Epithelial cell of prostate (primary cell): ENCODE results near the gene SLC36A1.
"Not testable (repeated sequence)": the region's sequence is repeated elsewhere in the genome, so short reads cannot be mapped to it uniquely, and the experiment has no call there.

Experiments
- DNase-seq: peaks from one replicate; pipeline ENCODE4 v3.0.0-alpha.2; 2011; ENCODE audit warnings: low read depth, low spot score
- H3K27ac ChIP-seq: fragments of 450-650 bp; 2 replicates; pipeline ENCODE4 v1.5.1; 2017; ENCODE audit warnings: mild to moderate bottlenecking

The SLC36A1 gene

DNA sequence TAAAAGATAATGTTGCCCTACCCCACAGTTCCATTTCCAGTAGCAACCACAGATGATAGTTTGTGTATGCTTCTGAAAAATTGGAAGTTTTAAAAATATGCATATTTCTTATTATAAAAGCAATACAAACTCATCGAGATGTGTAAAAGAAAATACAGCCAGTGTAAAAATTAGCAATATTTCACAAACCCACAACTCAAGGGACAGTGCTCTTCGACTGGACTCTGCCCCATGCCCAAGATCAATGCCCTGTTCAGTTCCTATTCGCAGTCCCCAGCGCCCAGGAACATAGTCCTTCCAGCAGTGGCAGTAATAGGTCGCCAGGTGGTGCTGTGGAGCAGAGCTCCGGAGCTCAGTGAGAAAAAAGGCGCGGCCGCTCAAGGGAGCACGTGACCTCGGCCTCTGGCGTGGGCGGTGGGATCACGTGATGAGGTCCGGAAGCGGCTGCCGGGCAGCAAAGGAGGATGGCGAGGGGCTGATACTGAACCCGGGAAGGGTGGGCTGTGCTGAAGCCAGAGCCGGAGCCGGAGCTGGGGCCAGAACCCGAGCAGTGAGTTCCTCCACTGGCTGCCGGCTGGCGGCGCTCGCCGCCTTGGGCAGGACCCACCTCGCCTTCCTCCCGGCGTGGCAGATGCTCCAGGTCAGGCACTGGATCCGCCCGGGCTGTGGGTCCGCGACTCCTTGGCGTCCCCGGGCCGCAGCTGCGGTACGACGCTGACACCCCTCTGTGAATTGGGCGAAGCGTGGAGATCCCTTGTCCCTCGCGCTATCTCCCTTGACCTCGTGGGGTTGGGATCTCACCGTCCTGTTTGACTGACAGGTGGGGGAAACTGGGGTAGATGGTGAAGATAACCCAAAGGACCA, at the start of gene SLC36A1:
Gene SLC36A1, plus strand, starts transcription at position 430 of the 864 bp plus-strand sequence. CDS start 11,190 bp downstream, outside the sequence.
- no peak within 1 kb of the TSS for H3K27ac ChIP-seq
- peak; percentile 16 for DNase-seq

DNA sequence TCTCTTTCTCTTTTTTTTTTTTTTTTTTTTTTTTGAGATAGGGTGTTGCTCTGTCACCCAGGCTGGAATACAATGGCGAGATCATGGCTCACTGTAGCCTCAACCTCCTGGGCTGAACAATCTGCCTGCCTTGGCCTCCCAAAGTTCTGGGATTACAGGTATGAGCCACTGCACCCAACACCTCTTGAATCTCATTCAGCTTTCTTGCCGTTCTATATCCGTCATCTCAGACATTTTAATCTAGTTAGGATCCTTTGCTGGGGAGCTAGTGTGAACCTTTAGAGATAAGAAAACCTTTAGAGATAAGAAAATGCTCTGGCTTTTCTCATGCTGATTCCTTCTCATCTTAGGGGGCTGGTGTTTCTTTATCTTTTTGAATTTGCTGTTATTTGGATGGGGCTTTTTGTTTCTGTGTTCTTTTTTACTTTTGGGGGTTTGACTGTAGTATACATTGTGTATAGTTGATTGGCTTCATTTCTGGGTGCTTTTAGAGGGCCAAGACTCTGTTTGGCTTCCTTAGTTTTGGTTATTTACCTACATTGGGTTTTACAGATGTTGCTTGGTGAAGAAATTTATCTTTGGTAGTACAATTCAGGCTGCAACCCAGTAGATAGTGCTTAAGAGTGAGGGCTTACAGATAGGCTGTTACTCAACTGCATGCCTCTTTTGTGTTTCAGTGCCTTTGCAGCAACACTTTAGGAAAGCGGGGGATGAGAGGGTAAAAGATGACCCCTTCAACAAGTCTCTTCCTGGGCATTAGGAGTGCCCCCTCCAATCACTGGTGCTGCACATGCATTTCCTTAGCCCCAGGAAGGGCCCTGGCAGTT, 41.9 kb upstream of the SLC36A1 start:
- no peak overlapping the region for H3K27ac ChIP-seq
- DNase-seq: no peak

GRCh38 chr5:151406322-151406947, 41.0 kb upstream of the SLC36A1 start:
- H3K27ac ChIP-seq: no peak overlapping the region
- no peak for DNase-seq

- no peak for DNase-seq
- no peak overlapping the region for H3K27ac ChIP-seq
Observed at GRCh38 chr5:151408591-151409230, 38.7 kb upstream of the SLC36A1 start.

DNA sequence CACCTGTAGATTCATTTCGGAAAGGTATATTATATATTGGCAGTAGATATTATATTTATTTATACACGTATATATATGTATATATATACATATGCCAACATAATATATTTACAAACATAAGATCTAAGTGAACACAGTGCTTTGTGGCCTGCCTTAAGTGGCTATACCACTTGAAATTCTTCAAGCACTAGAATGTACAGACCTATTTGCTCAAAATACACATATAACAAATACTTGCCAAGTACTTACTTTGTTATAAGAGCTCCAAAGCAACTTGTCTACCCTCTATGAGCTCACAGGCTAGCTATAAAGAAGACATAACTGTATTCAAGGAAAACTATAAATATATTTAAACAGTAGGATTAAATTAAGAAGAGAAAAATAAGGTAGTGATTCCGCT, 33.6 kb upstream of the SLC36A1 start:
- no peak for DNase-seq
- no peak overlapping the region for H3K27ac ChIP-seq

- H3K27ac ChIP-seq: no peak overlapping the region
- no peak for DNase-seq
Observed at GRCh38 chr5:151414536-151414935, 32.9 kb upstream of the SLC36A1 start.

GRCh38 chr5:151417712-151418111, 29.7 kb upstream of the SLC36A1 start:
- no peak for DNase-seq
- H3K27ac ChIP-seq: no peak overlapping the region

DNA sequence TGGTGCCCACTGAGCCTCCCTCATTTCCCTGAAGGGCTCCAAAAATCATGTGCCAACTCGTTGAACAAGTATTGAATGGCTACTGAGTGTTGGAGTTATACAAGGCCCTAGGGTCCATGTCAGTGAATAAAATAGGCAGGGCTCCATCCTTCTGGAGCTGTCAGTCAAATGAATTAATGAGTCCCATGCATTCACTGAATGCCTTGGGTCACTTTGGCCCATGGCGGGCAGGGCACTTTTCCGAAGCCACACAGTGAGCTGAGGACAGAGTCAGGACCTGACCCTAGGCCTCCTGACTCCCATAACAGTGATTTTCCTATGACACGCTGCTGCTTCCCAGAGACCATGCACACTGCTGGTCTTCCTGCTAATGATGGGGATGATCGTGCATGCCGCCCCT, 27.3 kb upstream of the SLC36A1 start:
- H3K27ac ChIP-seq: no peak overlapping the region
- no peak for DNase-seq

GRCh38 chr5:151424892-151425523, 22.4 kb upstream of the SLC36A1 start:
- no peak for DNase-seq
- H3K27ac ChIP-seq: no peak overlapping the region

DNA sequence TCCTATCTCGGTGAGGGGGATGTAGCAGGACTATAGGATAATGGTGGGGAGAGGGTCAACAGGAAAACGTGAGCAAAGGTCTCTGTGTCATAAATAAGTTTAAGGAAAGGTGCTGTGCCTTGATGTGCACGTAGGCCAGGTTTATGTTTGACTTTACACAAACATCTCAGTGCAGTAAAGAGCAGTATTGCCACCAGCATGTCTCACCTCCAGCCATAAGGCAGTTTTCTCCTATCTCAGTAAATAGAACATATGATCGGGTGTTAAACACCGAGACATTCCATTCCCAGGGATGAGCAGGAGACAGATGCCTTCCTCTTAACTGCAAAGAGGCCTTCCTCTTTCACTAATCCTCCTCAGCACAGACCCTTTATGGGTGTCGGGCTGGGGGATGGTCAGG, 21.1 kb upstream of the SLC36A1 start:
- H3K27ac ChIP-seq, DNase-seq: not testable (repeated sequence)

- H3K27ac ChIP-seq: no peak overlapping the region
- DNase-seq: no peak
Observed at GRCh38 chr5:151427258-151427657, 20.1 kb upstream of the SLC36A1 start.

DNA sequence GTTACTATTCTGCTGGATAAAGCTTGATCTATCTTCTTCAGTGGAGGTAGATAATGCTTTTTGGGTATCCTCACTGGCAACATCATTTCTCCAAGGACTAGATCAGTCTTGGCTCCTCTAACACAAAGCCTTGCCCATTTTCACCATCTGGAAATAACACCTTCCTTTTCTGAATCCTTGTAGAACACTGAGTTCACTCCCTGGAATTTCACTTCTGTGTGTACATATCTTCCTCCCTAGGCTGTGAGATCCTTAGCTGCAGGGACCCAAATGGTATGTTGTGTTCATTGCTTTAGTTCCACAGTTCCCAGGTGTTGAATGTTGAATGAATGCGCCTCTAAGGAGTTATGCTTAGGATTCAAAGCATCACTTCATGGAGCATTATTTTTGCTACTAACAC, 16.7 kb upstream of the SLC36A1 start:
- DNase-seq: no peak

DNA sequence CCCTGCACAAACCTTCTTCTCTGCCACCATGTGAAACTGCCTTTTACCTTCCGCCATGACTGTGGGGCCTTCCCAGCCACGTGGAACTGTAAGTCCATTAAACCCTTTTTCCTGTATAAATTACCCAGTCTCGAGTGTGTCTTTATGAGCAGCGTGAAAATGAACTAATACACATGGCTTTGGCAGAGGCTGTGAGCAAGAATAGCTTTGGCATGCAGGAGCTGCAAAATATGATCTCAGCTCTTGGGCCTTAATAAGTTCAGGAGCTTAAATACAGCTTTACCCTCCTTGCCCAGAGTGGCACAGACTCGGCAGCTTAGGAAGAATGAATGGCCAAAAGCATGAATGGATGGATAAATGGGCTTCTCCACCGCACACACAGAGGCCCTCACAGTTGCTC, 15.7 kb upstream of the SLC36A1 start:
- DNase-seq: no peak

More for the DNA sequence above, 16.7 kb upstream of the SLC36A1 start:
- H3K27ac ChIP-seq: no peak overlapping the region

DNA sequence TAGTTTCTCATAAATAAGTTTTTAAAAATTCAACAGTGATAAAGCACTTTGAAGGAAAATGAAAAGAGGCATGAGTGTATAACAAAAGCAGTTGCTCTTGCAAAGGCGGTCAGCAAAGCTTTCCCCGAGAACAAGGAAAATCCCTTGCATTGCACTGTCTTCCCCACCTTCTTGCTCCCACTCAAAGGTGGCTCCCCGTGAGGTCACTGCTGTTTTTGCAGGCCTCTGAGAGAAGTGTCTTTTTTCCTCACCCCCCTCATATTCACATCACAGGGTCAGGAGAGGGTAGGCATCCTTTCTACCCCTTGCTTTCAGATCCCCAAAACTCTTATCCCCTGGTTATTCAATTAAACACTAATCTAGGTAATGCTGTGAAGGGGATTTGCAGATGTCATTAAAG, 15.2 kb upstream of the SLC36A1 start:
- H3K27ac ChIP-seq: no peak overlapping the region
- DNase-seq: no peak

More for the DNA sequence above, 15.7 kb upstream of the SLC36A1 start:
- no peak overlapping the region for H3K27ac ChIP-seq

GRCh38 chr5:151434570-151435237, 12.7 kb upstream of the SLC36A1 start:
- no peak overlapping the region for H3K27ac ChIP-seq
- no peak for DNase-seq

GRCh38 chr5:151448038-151448985, 909 bp downstream of the SLC36A1 start:
- H3K27ac ChIP-seq: no peak overlapping the region
- no peak for DNase-seq

DNA sequence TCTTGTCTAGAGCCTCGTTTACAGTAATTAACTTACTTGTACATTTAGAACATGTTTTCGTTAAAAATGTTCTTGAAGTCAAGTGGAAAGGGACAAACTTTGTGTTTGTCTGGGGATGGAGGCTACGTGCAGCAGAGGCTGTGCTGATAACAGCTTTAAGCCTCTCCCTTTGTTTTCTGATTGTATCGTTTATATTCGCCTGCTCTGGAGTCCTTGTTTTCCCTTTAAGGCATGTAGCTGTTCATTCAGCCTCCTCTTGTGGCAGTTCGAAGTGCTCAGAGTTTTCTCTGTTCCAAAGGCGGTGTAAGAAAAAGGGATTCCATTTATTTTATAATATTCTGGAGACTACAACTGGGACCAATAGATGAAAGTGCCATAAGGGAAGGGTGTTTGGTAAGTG, 1.9 kb downstream of the SLC36A1 start:
- H3K27ac ChIP-seq: no peak overlapping the region
- no peak for DNase-seq

DNA sequence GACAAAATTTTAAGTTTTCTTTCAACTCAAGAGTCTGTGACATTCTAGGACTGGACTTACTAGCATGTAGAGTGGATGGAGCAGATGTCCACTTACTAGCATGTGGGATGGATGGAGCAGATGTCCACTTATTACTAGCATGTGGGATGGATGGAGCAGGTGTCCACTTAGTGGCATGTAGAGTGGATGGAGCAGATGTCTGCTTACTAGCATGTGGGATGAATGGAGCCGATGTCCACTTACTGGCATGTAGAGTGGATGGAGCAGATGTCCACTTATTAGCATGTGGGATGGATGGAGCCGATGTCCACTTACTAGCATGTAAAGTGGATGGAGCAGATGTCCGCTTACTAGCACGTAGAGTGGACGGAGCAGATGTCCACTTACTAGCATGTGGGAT, 2.4 kb downstream of the SLC36A1 start:
- DNase-seq: no peak
- no peak overlapping the region for H3K27ac ChIP-seq
